K562 (cell line): Measurements from ENCODE around the gene FGF14. TPM values are rescaled to one million over a fixed set of nuclear protein-coding genes. Genes with fewer than 3 reads are reported as not detected.

ENCODE experiments used
- CHD1 ChIP-seq: fragments of 200-600 bp; sonication (generic); IDR thresholded peaks from one replicate; pipeline ENCODE4 v1.6.1; 2012; ENCODE audit warnings: mild to moderate bottlenecking, moderate library complexity, low read length, inconsistent platforms
- CSDE1 ChIP-seq, 2 experiments: fragments of 450-650 bp; IDR thresholded peaks; 2 replicates each; pipeline ENCODE4 v1.6.1; 2016; ENCODE audit warnings: mild to moderate bottlenecking in 1 of 2
- ELF4 ChIP-seq: fragments of 450-650 bp; formaldehyde crosslinking; IDR thresholded peaks from 2 replicates; pipeline ENCODE4 v1.4.0; 2022; ENCODE audit warnings: missing genetic modification characterization
- PBX2 ChIP-seq, 2 experiments: IDR thresholded peaks in 1 of 2; conservative IDR thresholded peaks in 1 of 2; 2 replicates each; pipeline ENCODE4 v1.6.1; 2016; ENCODE audit warnings: low read depth in 2 of 2, mild to moderate bottlenecking in 1 of 2, missing compliant biosample characterization in 1 of 2, missing genetic modification characterization in 1 of 2, moderate library complexity in 1 of 2
- POU5F1 ChIP-seq: fragments of 150-350 bp; IDR thresholded peaks from 2 replicates; pipeline ENCODE4 v1.6.1; 2014; ENCODE audit warnings: borderline replicate concordance, low read length, low read depth, mild to moderate bottlenecking; ENCODE audit not compliant: partially characterized antibody
- TEAD2 ChIP-seq: fragments of 450-650 bp; IDR thresholded peaks from 2 replicates; pipeline ENCODE4 v1.6.1; 2016; ENCODE audit warnings: missing genetic modification characterization, control low read depth, missing compliant biosample characterization
- ZBTB8A ChIP-seq: fragments of 450-650 bp; IDR thresholded peaks from 2 replicates; pipeline ENCODE4 v1.6.1; 2018; ENCODE audit warnings: mild to moderate bottlenecking, moderate library complexity; ENCODE audit not compliant: partially characterized antibody
- ZNF277 ChIP-seq: fragments of 250-450 bp; sonication (Bioruptor Pico); IDR thresholded peaks from 2 replicates; pipeline ENCODE4 v1.8.0; 2022; ENCODE audit warnings: inconsistent platforms, mild to moderate bottlenecking, moderate library complexity, borderline replicate concordance
- polyA plus RNA-seq, 8 experiments: library from polyadenylated mRNA; depleted of rRNA in 4 of 8; stranded (reverse) in 5 of 8; unstranded in 3 of 8; fragments of >200 nt; fragmentation: Nextera tagmentation in 2 of 8; fragmentation: Illumina TruSeq in 1 of 8; extraction: Ambion mirVana in 2 of 8; extraction: Trizol in 1 of 8; gene quantifications; 2 replicates each; pipeline versions ENCODE4 v1.2.1 to v1.2.3, GENCODE V29; 2011 to 2014; ENCODE audit warnings: inconsistent platforms in 1 of 8, missing spikeins in 1 of 8
- total RNA-seq, 7 experiments: library from RNA; depleted of rRNA in 6 of 7; stranded (reverse); fragments of >200 nt in 6 of 7; fragmentation: Illumina TruSeq in 2 of 7; extraction: Trizol in 2 of 7; gene quantifications; 2 replicates each; pipeline versions ENCODE4 v1.2.1 to v1.2.3, GENCODE V29; 2011 to 2021; ENCODE audit warnings: low replicate concordance in 1 of 7
- TF ChIP-seq, protein P1 (sequence below): sonication (generic); formaldehyde crosslinking; IDR thresholded peaks from 2 replicates; pipeline ENCODE4 v1.8.1; 2023; ENCODE audit warnings: mild to moderate bottlenecking, missing genetic modification reagents

Gene FGF14
- total and polyA plus RNA-seq, 9 of the 15 experiments (the other 6 are each of a cell fraction or from before 2014, with no cell fraction given): not detected

DNA sequence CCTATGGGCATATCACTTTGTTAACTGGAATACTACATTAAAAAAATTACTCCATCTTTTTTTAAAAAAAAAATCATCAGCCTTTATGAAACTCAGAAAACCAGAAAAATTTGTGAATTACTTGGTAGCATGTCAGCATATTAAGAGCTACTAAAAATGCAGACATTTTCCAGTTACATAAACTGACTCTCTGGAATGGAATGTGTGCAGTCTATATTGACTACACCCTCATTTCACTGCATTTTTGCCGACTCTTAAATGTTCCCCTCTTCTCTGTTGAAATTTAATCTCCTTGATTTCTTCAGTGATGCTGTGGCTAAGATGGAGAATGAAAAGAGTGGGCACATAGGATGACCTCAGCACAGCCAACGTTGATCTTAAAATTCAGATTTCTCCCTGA, 555.6 kb downstream of the FGF14 start (continued):
- no peak for TF ChIP-seq PBX2 (CRISPR knock-in tag; IDR thresholded peaks at IDR 0.05; ENCODE audit: low read depth)
- no peak for TF ChIP-seq PBX2 (tag; conservative IDR thresholded peaks at IDR 0.05; ENCODE audit: low read depth)
- no peak for TF ChIP-seq ZNF277 (CRISPR knock-in tag)
- TF ChIP-seq CSDE1 (IDR thresholded peaks at IDR 0.05): no peak
- no peak for TF ChIP-seq POU5F1
- TF ChIP-seq, protein P1, sequence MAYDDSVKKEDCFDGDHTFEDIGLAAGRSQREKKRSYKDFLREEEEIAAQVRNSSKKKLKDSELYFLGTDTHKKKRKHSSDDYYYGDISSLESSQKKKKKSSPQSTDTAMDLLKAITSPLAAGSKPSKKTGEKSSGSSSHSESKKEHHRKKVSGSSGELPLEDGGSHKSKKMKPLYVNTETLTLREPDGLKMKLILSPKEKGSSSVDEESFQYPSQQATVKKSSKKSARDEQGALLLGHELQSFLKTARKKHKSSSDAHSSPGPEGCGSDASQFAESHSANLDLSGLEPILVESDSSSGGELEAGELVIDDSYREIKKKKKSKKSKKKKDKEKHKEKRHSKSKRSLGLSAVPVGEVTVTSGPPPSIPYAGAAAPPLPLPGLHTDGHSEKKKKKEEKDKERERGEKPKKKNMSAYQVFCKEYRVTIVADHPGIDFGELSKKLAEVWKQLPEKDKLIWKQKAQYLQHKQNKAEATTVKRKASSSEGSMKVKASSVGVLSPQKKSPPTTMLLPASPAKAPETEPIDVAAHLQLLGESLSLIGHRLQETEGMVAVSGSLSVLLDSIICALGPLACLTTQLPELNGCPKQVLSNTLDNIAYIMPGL: no peak
- TF ChIP-seq ZBTB8A: no peak
- no peak for TF ChIP-seq TEAD2
- no peak for TF ChIP-seq ELF4 (CRISPR knock-in tag)
- no peak for TF ChIP-seq CHD1
- TF ChIP-seq, all 486 proteins: peak for 0
